ENCODE results near the gene BMPER. TPM values are rescaled to one million over a fixed set of nuclear protein-coding genes. Genes with fewer than 3 reads are reported as not detected.

The BMPER gene
- total and polyA plus RNA-seq, 2 of the 8 experiments (the other 6 are each of a cell fraction or from before 2014, with no cell fraction given): 0.33 to 0.69 TPM

GRCh38 chr7:33964417-33965182 lies 59.3 kb downstream of the BMPER start:
- H3K27me3 ChIP-seq (replicated peaks in 1 of 4; ENCODE audit: control insufficient read depth in 3 of 4, extremely low read depth in 1 of 4, insufficient read depth in 3 of 4, low read length in 3 of 4): no peaks in the 10 kb centered on the region
- no peak overlapping the region for H3K56ac ChIP-seq (replicated peaks; ENCODE audit: insufficient read length, low read depth, low read length)
- no peak overlapping the region for H3K4me2 ChIP-seq (ENCODE audit: insufficient read depth in 1 of 2, low read depth in 2 of 2, low read length in 2 of 2)
- no peak overlapping the region for H3K23ac ChIP-seq (ENCODE audit: insufficient read length)
- no peaks in the 10 kb centered on the region for H3K9me3 ChIP-seq (ENCODE audit: insufficient read depth in 2 of 2, low read depth in 1 of 2, low read length in 1 of 2)
- H2AK5ac ChIP-seq (ENCODE audit: low read depth, low read length): no peak overlapping the region
- no peak overlapping the region for H2BK15ac ChIP-seq (ENCODE audit: low read length)
- no peak overlapping the region for H2BK20ac ChIP-seq (ENCODE audit: low read length)
- TF ChIP-seq SUZ12 (IDR thresholded peaks at IDR 0.05; ENCODE audit: low read length) (no peak), BRCA1 (IDR thresholded peaks at IDR 0.05; ENCODE audit: low read depth, low read length) (no peak), SRF (IDR thresholded peaks at IDR 0.05; ENCODE audit: low read depth, low read length) (no peak)
- no peak overlapping the region for H3K18ac ChIP-seq (ENCODE audit: extremely low read depth, low read length)
- no peak overlapping the region for H3K4ac ChIP-seq (replicated peaks; ENCODE audit: insufficient read length, low read depth, low read length)
- no peak overlapping the region for H3K27ac ChIP-seq (ENCODE audit: low read depth, low read length)
- H3K14ac ChIP-seq (ENCODE audit: insufficient read length): no peak overlapping the region
- no peak overlapping the region for H4K91ac ChIP-seq (replicated peaks; ENCODE audit: insufficient read length, low read length)
- 0 out of 7 replicates have a peak, but pooled peaks cover 0 to 3% (median 0%) of the 10 kb centered on the region in 4 experiments for H3K4me1 ChIP-seq (replicated peaks in 1 of 4; ENCODE audit: control insufficient read depth in 3 of 4, insufficient read depth in 4 of 4, low read length in 3 of 4)
- no peaks in the 10 kb centered on the region for H3K79me2 ChIP-seq (ENCODE audit: control insufficient read depth in 1 of 2, insufficient read depth in 2 of 2, low read length in 2 of 2)
- H3K9ac ChIP-seq (replicated peaks in 1 of 4; ENCODE audit: extremely low read depth in 1 of 4, low read depth in 3 of 4, low read length in 3 of 4): no peak overlapping the region
- no peak overlapping the region for H2BK120ac ChIP-seq (replicated peaks; ENCODE audit: low read depth, low read length)
- 91% methylated on average over 9 of the region's 9 CpGs; no CpG with 5 or more reads in 1 of the 2 experiments for WGBS, 2 experiments (ENCODE audit: extremely low coverage in 1 of 2, insufficient coverage in 1 of 2, insufficient read length in 1 of 2, insufficient replicate concordance in 2 of 2, low coverage in 1 of 2, low lambda C conversion rate in 2 of 2, missing lambda C conversion rate in 1 of 2)
- H4K5ac ChIP-seq (ENCODE audit: insufficient read length, low read depth, low read length): no peak overlapping the region
- H4K20me1 ChIP-seq (replicated peaks in 1 of 2; ENCODE audit: control insufficient read depth in 1 of 2, insufficient read depth in 2 of 2, low read length in 2 of 2): no peaks in the 10 kb centered on the region
- no peak overlapping the region for H2BK5ac ChIP-seq (ENCODE audit: low read depth, low read length)
- no peak overlapping the region for H4K8ac ChIP-seq (ENCODE audit: extremely low read depth, insufficient read depth, low read length)
- POLR2A ChIA-PET (ENCODE audit: partially characterized antibody): interaction anchor here (0.5 kb wide), 1 partner anchor 32 kb away, joined by 3 read pairs; no protein-coding TSS in a partner anchor
- H3K4me3 ChIP-seq (ENCODE audit: extremely low read depth in 1 of 4, insufficient read depth in 2 of 4, low read depth in 3 of 4, low read length in 4 of 4): no peak overlapping the region
- no peaks in the 10 kb centered on the region for H3K23me2 ChIP-seq (ENCODE audit: low read depth, low read length)
- CTCF ChIA-PET (ENCODE audit: partially characterized antibody): no interaction called here
- no peaks in the 10 kb centered on the region for H3K79me1 ChIP-seq (ENCODE audit: low read depth, low read length)
- no peaks in the 10 kb centered on the region for H3K36me3 ChIP-seq (ENCODE audit: control insufficient read depth in 2 of 4, insufficient read depth in 4 of 4, low read length in 3 of 4)
- DNase-seq (ENCODE audit: low read depth in 1 of 2, low spot score in 2 of 2) (no peak), FAIRE-seq (no peak)
- no peak overlapping the region for H2AFZ ChIP-seq (ENCODE audit: low read length)
- H2BK12ac ChIP-seq (ENCODE audit: low read depth, low read length): no peak overlapping the region

Measured in H1 (cell line).